Fibroblast of the aortic adventitia (primary cell): ENCODE data around the gene C16orf89. TPM values are rescaled to one million over a fixed set of nuclear protein-coding genes. Genes with fewer than 3 reads are reported as not detected.
"Not testable (repeated sequence)": the region's sequence is repeated elsewhere in the genome, so short reads cannot be mapped to it uniquely, and the experiment has no call there.

ENCODE experiments used
- DNase-seq: peaks from one replicate; pipeline ENCODE4 v3.0.0-alpha.2; 2010; ENCODE audit warnings: low read depth
- H3K4me3 ChIP-seq: 2 replicates; pipeline ENCODE4 v1.5.1; 2011; ENCODE audit warnings: low read depth, mild to moderate bottlenecking, control low read depth, low read length, moderate library complexity
- total RNA-seq: library from RNA; depleted of rRNA; stranded (reverse); fragments of >200 nt; gene quantifications from 2 replicates; pipeline ENCODE4 v1.2.3, GENCODE V29; 2012; ENCODE audit warnings: low replicate concordance
- TF ChIP-seq, protein P1 (sequence below): IDR thresholded peaks from 2 replicates; pipeline ENCODE4 v1.5.1; 2011; ENCODE audit warnings: mild to moderate bottlenecking, low read length, control low read depth, inconsistent platforms; ENCODE audit not compliant: insufficient read depth

The C16orf89 gene
- total RNA-seq, 1 donor = 1.6 TPM

GRCh38 chr16:5075637-5076036 is 9.9 kb upstream of the C16orf89 start:
- H3K4me3 ChIP-seq = no peak overlapping the region
- TF ChIP-seq, protein P1, sequence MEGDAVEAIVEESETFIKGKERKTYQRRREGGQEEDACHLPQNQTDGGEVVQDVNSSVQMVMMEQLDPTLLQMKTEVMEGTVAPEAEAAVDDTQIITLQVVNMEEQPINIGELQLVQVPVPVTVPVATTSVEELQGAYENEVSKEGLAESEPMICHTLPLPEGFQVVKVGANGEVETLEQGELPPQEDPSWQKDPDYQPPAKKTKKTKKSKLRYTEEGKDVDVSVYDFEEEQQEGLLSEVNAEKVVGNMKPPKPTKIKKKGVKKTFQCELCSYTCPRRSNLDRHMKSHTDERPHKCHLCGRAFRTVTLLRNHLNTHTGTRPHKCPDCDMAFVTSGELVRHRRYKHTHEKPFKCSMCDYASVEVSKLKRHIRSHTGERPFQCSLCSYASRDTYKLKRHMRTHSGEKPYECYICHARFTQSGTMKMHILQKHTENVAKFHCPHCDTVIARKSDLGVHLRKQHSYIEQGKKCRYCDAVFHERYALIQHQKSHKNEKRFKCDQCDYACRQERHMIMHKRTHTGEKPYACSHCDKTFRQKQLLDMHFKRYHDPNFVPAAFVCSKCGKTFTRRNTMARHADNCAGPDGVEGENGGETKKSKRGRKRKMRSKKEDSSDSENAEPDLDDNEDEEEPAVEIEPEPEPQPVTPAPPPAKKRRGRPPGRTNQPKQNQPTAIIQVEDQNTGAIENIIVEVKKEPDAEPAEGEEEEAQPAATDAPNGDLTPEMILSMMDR = no peak
- no peak for DNase-seq

GRCh38 chr16:5073771-5074170 is 8.0 kb upstream of the C16orf89 start:
- not testable (repeated sequence) for DNase-seq, H3K4me3 ChIP-seq

- peak overlapping the region; percentile 85 for H3K4me3 ChIP-seq
- peak; percentile 54 for DNase-seq
- TF ChIP-seq, protein P1 = no peak
Observed at GRCh38 chr16:5073279-5073629, 7.5 kb upstream of the C16orf89 start.

DNA sequence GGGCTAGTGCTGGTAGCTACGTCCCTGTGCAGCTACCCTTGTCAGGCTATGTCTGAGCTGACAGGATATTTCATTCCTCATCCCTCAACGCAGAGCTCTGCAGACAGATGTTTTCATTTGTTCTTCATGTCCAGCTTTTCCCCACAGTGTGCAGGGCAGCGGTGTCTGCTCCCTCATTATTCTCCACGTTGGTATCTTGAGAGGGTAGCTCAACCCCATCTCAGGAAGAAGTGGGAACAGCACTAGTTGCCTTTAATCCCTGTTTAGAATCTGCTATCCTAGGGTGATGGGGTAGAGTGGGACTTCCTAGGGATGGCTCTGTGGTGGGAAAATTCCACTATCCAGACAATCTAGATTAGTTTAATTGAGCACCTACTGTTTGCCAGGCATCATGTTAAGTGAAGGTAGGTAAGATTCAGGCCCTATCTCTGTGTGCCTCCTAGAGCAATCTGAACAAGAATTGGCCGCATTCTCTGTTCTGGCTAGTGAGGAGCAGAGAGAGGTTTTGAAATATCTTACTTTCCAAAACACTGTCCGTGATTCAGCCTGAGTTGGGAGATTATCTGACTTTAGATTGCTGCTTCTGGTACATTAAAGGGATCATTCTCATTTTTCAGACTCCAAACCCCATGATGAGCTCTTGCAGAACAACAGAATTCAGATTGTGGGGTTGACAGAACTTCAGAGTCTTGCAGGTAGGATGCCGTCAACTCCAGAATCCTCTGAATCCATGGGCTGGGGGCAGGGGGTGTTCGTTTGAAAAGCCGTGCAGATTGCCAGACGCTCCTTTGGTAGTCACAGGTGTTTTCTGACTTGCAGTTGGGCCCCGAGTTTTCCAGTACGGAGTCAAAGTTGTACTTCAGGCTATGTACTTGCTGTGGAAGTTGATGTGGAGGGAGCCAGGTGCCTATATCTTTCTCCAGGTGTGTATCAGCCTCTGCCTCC is 6.8 kb upstream of the C16orf89 start:
- peak; percentile 26 for DNase-seq
- TF ChIP-seq, protein P1 = no peak
- peak overlapping the region; percentile 85 for H3K4me3 ChIP-seq

DNA sequence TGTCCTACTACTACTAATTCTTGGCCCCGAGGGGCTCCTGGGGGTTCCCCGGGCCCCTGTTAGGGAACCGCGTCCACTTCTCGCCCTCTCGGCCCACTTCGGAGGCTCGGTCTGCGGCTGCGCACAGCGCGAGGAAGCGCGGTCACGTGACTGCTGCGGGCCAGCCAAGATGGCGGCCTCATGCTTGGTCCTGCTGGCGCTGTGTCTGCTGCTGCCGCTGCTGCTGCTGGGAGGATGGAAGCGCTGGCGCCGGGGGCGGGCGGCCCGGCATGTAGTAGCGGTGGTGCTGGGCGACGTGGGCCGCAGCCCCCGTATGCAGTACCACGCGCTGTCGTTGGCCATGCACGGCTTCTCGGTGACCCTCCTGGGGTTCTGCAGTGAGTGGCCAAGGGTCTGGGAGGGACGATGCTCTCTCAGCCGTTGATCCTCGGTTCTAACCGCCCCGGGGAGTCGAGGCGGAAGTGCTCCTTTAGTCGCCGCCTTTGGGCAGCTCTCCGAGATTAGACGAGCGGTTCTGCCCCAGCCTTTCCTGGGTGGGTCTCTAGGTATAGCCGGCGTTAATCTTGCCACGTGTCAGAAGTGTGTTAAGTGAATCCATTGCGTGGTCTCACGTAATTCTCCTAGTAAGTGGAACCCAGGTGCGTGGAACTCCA is 6.1 kb upstream of the C16orf89 start, which contains the start of gene ALG1:
TSS of gene ALG1 (plus strand) at position 163 of the 653 bp plus-strand sequence. CDS start at position 170, 7 bp downstream.
- TF ChIP-seq, protein P1 = no peak
- DNase-seq = peak; percentile 87
- H3K4me3 ChIP-seq = peak within 1 kb of the TSS; percentile 85

GRCh38 chr16:5071341-5071680 is 5.6 kb upstream of the C16orf89 start:
- TF ChIP-seq, protein P1 = no peak
- DNase-seq = no peak
- peak overlapping the region; percentile 85 for H3K4me3 ChIP-seq
